HTR-8/SVneo (cell line): ENCODE data around the gene LPCAT2.
"Not testable (repeated sequence)": the region's sequence is repeated elsewhere in the genome, so short reads cannot be mapped to it uniquely, and the experiment has no call there.

Experiments used
- DNase-seq: peaks from one replicate; pipeline ENCODE4 v3.0.0; 2011; ENCODE audit warnings: low spot score, mixed read lengths; ENCODE audit not compliant: insufficient read length
- FAIRE-seq: peaks from 2 replicates; lab custom pipeline; 2011; peaks lifted over from hg19 to GRCh38; lab: Jason Lieb, UNC

Gene LPCAT2

DNA sequence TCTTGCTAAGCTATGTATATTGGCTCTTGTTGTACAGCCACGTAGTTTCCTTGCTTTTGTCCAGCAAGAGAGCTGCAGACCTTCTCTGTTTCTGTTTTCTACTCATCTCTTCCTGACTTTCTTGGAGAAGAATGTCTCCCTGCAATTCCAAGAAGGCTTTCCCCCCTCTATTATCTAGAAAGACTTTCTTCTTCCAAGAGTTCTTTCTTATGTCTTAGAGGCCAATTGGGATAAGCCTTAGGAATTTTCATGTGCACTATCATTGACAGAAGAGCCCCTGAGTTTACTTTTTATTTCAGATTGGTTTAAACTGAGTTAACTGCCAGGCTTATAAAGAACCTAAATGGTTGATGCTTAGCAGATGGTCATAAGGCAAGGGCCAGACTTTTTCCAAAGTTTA lies 66.6 kb downstream of the LPCAT2 start:
- FAIRE-seq (no peak), DNase-seq (no peak)

DNA sequence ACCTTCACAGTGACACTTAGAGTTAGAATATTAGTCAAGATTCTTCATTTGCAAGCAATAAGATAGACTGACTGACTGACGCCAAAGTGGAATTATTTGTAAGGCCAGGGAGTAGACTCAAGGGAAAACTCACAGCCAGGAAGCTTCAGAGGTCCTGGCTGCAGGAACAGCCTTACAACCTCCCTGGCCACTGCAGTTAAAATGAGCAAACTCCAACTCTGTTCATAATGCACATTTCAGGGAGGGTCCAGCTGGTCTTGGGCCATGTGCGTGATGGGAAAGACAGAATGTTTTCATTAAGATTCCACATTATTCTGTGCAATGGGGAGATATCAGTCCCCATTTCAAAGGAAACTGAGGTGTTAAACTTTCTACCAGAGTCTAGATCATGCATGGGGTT lies 67.5 kb downstream of the LPCAT2 start:
- no peak for DNase-seq
- no peak for FAIRE-seq

DNA sequence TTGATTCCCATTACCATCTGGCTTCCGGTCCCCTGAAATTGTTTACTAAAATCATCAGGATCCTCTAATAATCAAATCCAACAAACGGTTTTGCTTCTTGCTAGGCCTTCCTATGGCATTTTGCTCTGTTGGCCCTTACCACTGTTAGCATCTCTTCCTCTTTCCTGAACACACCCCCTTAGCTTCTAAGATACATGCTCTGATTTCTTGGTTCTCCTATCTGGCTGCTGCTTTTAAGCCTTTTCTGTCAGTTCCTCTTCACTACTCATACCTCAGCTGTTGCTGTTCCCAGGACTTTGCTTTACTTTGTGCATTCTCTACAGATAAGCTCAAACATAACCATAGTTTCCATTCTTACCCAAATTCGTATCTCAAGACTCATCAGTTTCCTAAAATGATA lies 69.0 kb downstream of the LPCAT2 start:
- FAIRE-seq (no peak), DNase-seq (no peak)

DNA sequence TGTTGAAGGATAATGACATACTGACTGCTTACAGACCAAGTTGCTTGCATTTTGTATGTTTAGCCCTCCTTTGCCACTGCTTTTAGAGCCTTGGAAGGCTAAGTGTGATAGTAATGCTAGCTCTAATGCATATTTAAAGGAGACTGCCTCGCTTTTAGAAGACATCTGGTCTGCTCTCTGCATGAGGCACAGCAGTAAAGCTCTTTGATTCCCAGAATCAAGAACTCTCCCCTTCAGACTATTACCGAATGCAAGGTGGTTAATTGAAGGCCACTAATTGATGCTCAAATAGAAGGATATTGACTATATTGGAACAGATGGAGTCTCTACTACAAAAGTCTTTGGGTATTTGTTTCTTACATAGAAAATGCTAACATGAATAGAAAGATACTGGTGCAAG lies 76.8 kb downstream of the LPCAT2 start:
- no peak for FAIRE-seq
- no peak for DNase-seq

DNA sequence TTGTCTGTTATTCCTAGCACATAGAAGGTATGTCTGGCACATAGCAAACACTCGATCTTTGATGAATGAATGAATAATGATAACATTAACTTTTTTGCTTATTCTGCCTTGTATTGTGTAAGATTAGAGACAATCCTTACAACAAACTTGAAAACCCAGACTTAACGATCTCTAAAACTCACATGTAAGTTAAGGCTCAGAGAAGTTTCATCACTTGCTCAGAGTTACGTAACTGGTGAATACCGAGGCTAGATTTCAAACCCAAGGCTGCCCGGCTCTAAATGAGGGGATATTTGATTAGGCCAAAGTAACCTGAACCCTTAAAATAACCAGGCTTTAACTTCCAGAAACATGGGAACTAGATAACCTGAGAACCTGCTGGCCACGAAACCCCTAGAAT lies 79.9 kb downstream of the LPCAT2 start:
- no peak for FAIRE-seq
- DNase-seq = no peak

DNA sequence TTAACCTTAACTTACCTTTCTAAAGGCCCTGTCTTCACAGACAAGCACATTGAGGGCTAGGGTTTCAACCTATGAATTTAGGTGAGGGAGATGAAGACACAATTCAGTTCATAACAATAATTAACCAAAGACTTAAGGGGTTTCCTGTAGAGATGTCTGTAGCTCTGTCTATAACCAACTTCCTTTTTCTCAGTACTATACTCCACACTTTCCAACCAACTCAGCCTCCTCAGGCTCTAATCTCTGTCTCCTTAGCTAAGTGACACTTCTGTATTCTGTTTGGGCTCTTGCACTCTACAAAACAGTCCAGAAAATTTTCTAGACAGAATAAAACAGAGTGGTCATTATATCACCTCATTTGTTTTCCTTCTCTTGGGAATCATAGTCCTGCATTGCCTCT lies 83.4 kb downstream of the LPCAT2 start:
- DNase-seq (no peak), FAIRE-seq (no peak)

DNA sequence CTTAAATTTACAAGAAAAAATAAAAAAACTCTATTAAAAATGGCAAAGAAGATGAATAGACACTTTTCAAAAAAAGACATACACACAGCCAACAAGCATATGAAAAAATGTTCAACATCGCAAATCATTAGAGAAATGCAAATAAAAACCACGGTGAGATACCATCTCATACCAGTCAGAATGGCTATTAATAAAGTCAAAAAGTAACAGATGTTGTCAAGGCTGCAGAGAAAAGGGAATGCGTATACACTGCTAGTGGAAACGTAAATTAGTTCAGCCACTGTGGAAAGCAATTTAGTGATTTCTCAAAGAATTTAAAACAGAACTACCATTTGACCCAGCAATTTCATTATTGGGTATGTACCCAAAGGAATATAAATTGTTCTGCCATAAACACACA lies 89.1 kb downstream of the LPCAT2 start:
- no peak for DNase-seq
- no peak for FAIRE-seq

DNA sequence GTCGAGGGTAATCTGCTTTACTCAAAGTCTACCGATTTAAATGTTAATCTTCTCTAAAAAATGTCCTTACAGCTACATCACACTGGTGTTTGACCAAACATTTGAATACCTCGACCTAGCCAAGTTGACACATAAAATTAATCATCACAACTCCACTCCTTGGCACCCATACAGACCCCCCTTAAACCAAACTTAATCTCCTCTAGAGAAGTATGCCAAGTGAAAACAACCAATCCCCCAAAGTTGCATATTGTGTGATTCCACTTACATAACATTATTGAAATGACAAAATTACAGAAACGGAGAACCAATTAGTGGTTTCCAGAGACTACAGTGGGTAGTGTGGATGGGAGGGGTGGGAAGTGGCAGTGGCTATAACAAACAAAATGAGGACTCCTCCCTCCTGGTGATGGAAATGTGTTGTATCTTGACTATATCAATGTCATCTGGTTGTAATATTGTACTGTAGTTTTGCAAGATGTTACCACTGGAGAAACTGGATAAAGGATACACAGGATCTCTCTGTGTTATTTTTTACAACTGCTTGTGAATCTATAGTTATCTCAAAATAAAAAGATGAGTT lies 97.0 kb downstream of the LPCAT2 start:
- no peak for FAIRE-seq
- no peak for DNase-seq

DNA sequence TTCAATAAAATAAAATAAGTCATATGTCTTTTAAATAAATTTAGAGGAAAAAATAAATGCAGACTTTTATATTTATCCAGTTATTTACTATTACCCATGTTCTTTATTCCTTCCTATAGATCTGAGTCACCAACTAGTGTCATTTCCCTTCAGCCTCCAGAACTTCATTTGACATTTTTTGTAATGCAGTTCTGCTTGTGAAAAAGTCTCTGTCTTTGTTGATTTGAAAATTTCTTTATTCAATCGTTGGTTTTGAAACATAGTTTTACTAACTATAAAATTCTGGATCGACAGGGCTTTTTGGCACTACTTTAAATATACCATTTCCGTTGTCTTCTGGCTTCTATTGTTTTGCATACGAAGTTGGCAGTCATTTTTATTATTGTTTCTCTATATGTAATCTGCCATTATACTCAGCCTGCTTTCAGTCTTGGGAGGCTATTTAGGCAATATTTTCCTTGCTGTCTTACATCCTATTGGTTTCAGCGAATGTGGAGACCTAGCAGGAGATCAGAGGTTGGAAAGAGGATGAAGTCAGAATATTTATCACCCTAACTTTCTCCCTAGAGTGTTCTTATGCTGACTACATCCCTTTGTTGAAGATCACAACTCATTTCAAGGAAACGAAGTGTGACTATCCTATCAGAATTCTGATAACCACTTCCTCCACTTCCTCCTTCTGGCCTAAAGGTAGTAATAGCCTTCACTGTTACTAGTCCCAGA lies 104.9 kb downstream of the LPCAT2 start:
- no peak for FAIRE-seq
- no peak for DNase-seq

DNA sequence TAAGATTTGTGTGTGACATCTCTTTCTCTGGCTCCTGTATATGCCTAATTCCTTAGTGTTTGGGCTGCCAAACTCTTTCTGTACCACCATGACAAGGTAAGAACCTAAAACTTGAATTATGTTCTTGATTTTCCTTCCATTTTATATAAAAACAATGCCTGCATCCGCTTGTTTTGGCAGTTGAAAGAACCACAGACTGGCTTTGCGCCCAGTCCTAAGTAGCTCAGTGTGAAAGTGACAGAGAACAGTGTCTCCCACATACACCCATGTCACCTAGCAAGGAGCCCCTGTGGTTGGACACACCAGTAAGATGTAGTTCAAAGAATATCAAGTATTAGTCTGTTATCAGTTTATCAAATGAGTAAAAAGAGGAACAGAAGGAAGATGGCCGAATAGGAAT lies 106.2 kb downstream of the LPCAT2 start:
- DNase-seq (no peak), FAIRE-seq (no peak)

DNA sequence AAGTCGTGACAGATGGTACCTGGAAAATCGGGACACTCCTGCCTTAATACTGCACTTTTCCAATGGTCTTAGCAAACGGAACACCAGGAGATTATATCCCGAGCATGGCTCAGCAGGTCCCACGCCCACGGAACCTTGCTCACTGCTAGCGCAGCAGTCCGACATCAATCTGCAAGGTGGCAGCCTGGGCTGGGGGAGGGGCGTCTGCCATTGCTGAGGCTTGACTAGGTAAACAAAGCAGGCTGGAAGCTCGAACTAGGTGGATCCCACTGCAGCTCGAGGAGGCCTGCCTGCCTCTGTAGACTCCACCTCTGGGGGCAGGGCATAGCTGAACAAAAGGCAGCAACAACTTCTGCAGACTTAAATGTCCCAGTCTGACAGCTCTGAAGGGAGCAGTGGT lies 106.8 kb downstream of the LPCAT2 start:
- not testable (repeated sequence) for FAIRE-seq, DNase-seq

DNA sequence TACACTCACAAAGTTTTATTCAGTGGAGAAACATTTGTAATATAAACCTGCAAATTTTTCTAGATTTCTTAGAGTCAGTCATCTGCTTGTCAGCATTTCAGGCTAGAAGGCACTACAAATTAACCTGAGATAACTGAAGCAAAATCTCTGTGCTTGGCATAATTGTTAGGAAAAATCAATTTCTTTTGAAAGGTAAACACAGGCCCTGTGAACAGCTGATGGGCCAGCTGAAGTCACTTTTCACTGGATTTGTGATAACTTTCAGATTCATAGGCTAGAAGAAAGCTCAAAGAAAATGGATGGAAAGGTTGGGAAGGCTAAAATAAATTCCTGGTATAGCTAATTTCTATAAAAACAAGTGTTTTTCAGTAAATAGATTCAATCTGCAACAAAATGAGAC lies 112.9 kb downstream of the LPCAT2 start:
- no peak for FAIRE-seq
- no peak for DNase-seq

DNA sequence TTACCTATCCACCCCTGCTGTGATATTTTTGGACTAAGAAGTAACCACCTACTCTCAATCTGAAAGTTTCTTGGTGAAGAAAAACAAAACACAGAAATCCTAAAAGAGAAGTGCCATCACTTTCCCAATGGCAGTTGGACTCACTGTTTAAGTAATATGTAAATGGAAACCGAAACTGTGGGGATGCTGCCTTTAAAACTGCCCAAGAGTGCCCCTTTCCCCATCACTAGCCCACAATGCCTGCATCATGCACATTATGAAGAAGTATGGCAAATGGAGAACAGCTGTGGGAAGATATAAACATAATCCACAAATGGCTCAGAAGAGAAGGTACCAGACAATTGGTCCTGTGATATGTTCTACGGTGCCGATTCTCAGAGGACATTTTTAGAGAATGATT lies 113.4 kb downstream of the LPCAT2 start:
- FAIRE-seq (no peak), DNase-seq (no peak)

DNA sequence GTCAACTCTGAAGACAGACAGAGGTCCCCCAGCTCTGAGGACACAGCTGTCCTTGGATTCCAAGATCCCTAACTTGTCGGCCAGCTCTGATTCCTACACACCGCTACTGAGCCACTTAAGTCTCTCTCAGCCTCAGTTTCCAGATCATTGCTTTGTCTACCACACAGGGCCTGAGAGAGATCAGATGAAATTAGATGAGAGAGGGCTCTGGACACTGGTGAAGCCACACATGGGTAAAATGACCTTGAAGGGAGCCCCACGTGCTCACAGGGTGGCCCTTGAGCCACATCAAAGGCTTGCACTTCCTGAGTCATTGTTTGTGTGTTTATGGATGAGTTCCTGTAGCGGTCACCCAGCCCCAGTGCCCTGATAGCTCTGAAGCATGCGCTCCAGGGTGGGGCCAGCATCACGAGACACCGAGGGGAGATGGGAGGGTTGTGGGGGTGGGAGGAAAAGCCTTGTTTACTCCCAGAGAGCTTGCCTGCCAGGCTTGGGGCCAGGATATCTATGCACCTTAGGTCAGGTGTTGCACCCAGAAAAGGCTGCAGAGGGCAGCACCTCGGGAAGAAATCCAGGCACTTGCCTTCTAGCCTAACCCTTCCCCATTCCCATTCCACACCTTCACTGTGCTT lies 114.2 kb downstream of the LPCAT2 start:
- FAIRE-seq = no peak
- DNase-seq = no peak

DNA sequence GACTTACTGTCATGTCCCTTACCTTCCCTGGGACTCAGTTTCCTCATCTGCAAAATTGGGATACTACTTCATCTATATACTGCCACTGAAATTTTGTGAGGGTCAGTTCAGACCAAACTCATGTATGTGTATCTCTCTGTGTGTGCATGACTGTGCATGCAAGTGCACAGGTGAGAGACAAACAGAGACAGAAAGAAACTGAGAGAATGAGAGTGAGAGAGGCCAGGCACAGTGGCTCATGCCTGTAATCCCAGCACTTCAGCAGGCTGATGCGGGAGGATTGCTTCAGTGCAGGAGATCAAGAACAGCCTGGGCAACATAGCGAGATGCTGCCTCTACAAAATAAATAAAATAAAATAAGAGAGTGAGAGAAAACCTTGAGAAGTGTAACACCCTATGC lies 114.8 kb downstream of the LPCAT2 start:
- FAIRE-seq (no peak), DNase-seq (no peak)

DNA sequence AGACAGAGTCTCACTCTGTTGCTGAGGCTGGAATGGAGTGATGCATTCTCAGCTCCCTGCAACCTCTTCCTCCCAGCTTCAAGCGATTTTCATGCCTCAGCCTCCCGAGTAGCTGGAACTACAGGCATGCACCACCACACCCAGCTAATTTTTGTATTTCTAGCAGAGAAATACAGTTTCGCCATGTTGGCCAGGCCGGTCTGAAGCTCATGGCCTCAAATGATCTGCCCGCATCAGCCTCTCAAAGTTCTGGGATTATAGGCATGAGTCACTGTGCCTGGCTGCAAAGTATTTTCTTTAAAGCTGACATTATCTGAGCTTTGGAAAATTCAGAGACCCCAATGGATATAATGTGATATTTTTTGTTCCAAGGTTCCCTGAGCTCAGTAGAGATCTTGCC lies 115.8 kb downstream of the LPCAT2 start:
- FAIRE-seq (no peak), DNase-seq (no peak)

DNA sequence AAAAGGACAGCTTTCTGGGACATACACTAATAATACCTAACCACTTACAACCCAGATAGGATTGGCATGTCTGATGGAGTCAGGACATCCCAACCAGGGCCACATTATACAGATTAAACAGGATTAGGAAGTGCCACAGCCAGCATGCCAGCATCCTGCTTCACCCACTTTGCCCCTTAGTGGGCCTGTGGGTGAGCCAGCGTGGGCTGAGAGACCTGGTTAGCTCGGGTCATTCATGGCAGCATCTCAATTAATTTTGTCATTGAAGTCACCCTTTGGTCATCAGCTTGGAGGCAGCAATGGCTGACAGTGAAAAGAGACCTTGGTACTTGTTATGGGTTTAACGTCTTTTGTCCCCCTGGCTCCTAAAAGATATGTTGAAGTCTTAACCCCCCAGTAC lies 117.0 kb downstream of the LPCAT2 start:
- FAIRE-seq (no peak), DNase-seq (no peak)

DNA sequence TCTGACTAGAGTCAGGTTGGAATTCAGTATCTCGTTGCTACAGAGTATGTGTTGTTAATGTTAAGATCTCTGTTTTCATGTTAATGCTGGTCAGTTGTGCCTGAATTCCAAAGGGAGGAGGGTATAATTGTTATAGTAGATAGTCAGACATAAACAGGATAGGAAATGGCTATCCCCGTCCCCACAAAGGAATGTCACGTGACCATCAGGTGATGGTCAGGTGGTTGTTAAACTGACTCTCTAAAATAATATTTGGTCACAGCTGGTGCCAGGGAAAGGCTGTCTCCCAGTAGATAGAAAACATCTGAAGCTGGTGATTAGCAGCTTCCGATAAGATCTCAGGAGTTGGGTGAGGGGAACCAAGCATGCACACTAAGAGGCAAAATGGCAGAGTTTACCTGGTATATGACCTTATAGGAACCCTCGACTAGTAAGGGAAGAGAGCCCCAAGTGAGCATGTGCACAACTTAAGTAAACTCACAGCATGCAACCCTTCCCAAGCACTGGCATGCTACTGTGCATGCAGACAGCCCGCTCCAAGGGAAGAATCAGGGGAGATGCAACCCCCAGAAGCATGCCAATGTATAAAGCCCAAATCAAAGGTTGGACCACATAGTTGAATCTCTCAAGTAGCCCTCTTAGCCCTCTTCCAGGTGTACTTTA lies 119.6 kb downstream of the LPCAT2 start:
- DNase-seq = no peak
- FAIRE-seq = no peak

DNA sequence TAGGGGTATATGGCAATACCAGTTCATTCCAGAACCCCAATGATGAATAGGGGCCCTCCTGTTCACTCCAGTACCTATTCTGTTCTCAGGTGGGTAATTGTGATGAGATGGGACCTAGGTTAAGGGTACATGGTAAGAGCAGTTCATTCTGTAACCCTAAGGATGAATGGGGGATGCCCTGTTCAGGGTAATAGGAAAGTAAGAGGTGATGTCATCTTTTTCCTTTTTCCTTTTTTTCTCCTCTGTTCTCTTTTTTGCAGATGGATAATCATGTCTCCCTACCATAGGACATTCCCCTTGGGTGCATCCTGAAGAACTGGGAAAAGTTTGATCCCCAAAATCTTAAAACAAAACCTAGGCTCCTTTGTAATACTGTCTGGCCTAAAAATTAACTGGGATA lies 121.9 kb downstream of the LPCAT2 start:
- no peak for FAIRE-seq
- no peak for DNase-seq

DNA sequence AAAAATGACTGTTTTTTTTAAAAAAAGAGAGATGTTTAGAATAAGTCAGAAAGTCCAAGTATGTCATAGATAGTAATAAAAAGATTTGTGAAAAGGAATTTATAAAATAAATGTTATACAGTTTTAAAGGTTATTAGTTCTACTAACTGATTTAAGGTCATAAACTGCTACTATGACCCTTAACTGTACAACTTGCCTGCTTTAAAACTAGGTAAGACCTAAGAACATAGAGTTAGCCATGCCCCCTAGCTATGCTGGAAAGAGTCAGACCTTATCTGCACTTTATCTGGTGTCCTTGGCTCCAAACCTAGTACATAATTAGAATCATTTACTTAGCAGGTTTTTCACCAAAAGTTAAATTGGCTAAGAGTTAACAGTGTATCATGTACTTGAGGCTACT lies 123.4 kb downstream of the LPCAT2 start:
- DNase-seq (no peak), FAIRE-seq (no peak)

DNA sequence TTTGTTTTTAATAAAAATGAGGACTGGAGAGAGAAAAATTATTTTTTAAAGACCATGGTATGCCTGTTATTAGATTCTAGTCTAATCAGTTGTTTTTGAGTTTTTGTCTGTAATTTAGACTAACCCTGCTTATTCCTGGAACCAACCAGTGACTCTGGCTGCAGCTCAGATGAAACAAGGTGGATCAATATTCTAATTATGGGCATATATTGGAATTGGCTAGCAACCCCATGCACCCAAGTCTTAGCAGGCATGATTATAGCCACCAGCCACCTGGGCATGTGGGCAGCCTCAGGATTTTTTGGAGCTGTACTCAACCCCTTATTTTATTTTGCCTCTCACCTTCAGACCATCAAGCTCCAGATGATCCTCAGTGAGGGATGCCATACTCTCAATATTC lies 125.3 kb downstream of the LPCAT2 start:
- FAIRE-seq (no peak), DNase-seq (no peak)
